K562 (cell line): Measurements from ENCODE around the gene OXLD1. TPM values are rescaled to one million over a fixed set of nuclear protein-coding genes. Genes with fewer than 3 reads are reported as not detected.
A peak's percentile ranks its signal among the peaks of the same experiment; 100 is the strongest.

Experiments
- CSDE1 ChIP-seq, 2 experiments: fragments of 450-650 bp; IDR thresholded peaks; 2 replicates each; pipeline ENCODE4 v1.6.1; 2016; ENCODE audit warnings: mild to moderate bottlenecking in 1 of 2
- FOXA3 ChIP-seq, 2 experiments: fragments of 450-650 bp in 1 of 2; sonication (generic) in 1 of 2; formaldehyde crosslinking; IDR thresholded peaks in 1 of 2; conservative IDR thresholded peaks in 1 of 2; 2 replicates each; pipeline versions ENCODE4 v1.4.0 to v1.8.0; 2020 to 2022; ENCODE audit warnings: mild to moderate bottlenecking in 2 of 2, missing genetic modification reagents in 1 of 2
- HCFC1 ChIP-seq: IDR thresholded peaks from 2 replicates; pipeline ENCODE4 v1.6.1; 2012; ENCODE audit warnings: low read depth, low read length, improper control_type of control experiment
- HNRNPL ChIP-seq: fragments of 200-400 bp; formaldehyde crosslinking; IDR thresholded peaks from 2 replicates; pipeline ENCODE4 v1.6.1; 2017; ENCODE audit warnings: low read depth, mild to moderate bottlenecking, low read length
- ILF3 ChIP-seq: fragments of 450-650 bp; IDR thresholded peaks from 2 replicates; pipeline ENCODE4 v1.6.1; 2018; ENCODE audit warnings: antibody characterized with exemption, mild to moderate bottlenecking, moderate library complexity, borderline replicate concordance
- JUNB ChIP-seq: fragments of 450-650 bp; formaldehyde crosslinking; conservative IDR thresholded peaks from 2 replicates; pipeline ENCODE4 v1.4.0; 2020; ENCODE audit warnings: mild to moderate bottlenecking
- JUND ChIP-seq, 2 experiments: IDR thresholded peaks; 2 replicates in 1 of 2; 3 replicates in 1 of 2; pipeline ENCODE4 v1.6.1; 2011; ENCODE audit warnings: borderline replicate concordance in 2 of 2, low read depth in 2 of 2, low read length in 2 of 2, improper control_type of control experiment in 1 of 2, missing biosample characterization in 1 of 2, missing genetic modification characterization in 1 of 2, missing genetic modification reagents in 1 of 2
- MYNN ChIP-seq, 2 experiments: sonication (generic); formaldehyde crosslinking in 1 of 2; IDR thresholded peaks; 2 replicates each; pipeline versions ENCODE4 v1.5.0 to v1.6.1; 2016 to 2020; ENCODE audit warnings: antibody characterized with exemption in 1 of 2, missing genetic modification reagents in 1 of 2
- NCOA4 ChIP-seq: fragments of 450-650 bp; IDR thresholded peaks from 2 replicates; pipeline ENCODE4 v1.6.1; 2018; ENCODE audit warnings: mild to moderate bottlenecking; ENCODE audit not compliant: partially characterized antibody
- PHB ChIP-seq: fragments of 250-450 bp; sonication (Bioruptor Pico); IDR thresholded peaks from 2 replicates; pipeline ENCODE4 v1.5.0; 2021
- POLR2A ChIP-seq: fragments of 450-650 bp; conservative IDR thresholded peaks from 2 replicates; pipeline ENCODE4 v1.6.1; 2016
- POLR2AphosphoS5 ChIP-seq: IDR thresholded peaks from 2 replicates; pipeline ENCODE4 v1.6.1; 2011; ENCODE audit warnings: mild to moderate bottlenecking, low read depth, low read length, moderate library complexity; ENCODE audit not compliant: control insufficient read depth, insufficient read depth
- PPARD ChIP-seq: fragments of 250-450 bp; sonication (Bioruptor Pico); IDR thresholded peaks from 2 replicates; pipeline ENCODE4 v1.8.0; 2022; ENCODE audit warnings: inconsistent platforms, mild to moderate bottlenecking, moderate library complexity
- RAD21 ChIP-seq, 2 experiments: fragments of 250-450 bp in 1 of 2; fragments of 450-650 bp in 1 of 2; sonication (Bioruptor Pico) in 1 of 2; formaldehyde crosslinking in 1 of 2; IDR thresholded peaks in 1 of 2; conservative IDR thresholded peaks in 1 of 2; 2 replicates each; pipeline versions ENCODE4 v1.4.0 to v1.8.0; 2020 to 2022; ENCODE audit warnings: mild to moderate bottlenecking in 2 of 2, moderate library complexity in 1 of 2
- TAF7 ChIP-seq: fragments of 450-650 bp; IDR thresholded peaks from 2 replicates; pipeline ENCODE4 v1.6.1; 2016; ENCODE audit warnings: missing genetic modification characterization, missing compliant biosample characterization
- XRCC5 ChIP-seq: fragments of 200-400 bp; formaldehyde crosslinking; IDR thresholded peaks from 2 replicates; pipeline ENCODE4 v1.6.1; 2017; ENCODE audit warnings: low read depth, mild to moderate bottlenecking, low read length
- ZNF24 ChIP-seq: fragments of 450-650 bp; IDR thresholded peaks from 2 replicates; pipeline ENCODE4 v1.6.1; 2016
- ZNF41 ChIP-seq: fragments of 250-450 bp; sonication (Bioruptor Pico); conservative IDR thresholded peaks from 2 replicates; pipeline ENCODE4 v1.4.0; 2020; ENCODE audit warnings: mild to moderate bottlenecking
- polyA plus RNA-seq, 8 experiments: library from polyadenylated mRNA; depleted of rRNA in 4 of 8; stranded (reverse) in 5 of 8; unstranded in 3 of 8; fragments of >200 nt; fragmentation: Nextera tagmentation in 2 of 8; fragmentation: Illumina TruSeq in 1 of 8; extraction: Ambion mirVana in 2 of 8; extraction: Trizol in 1 of 8; gene quantifications; 2 replicates each; pipeline versions ENCODE4 v1.2.1 to v1.2.3, GENCODE V29; 2011 to 2014; ENCODE audit warnings: inconsistent platforms in 1 of 8, missing spikeins in 1 of 8
- total RNA-seq, 7 experiments: library from RNA; depleted of rRNA in 6 of 7; stranded (reverse); fragments of >200 nt in 6 of 7; fragmentation: Illumina TruSeq in 2 of 7; extraction: Trizol in 2 of 7; gene quantifications; 2 replicates each; pipeline versions ENCODE4 v1.2.1 to v1.2.3, GENCODE V29; 2011 to 2021; ENCODE audit warnings: low replicate concordance in 1 of 7
- TF ChIP-seq, protein P1 (sequence below): sonication (generic); formaldehyde crosslinking; IDR thresholded peaks from 2 replicates; pipeline ENCODE4 v1.8.1; 2022; ENCODE audit warnings: missing genetic modification reagents
- TF ChIP-seq, protein P2 (sequence below): fragments of 250-450 bp; sonication (Bioruptor Pico); IDR thresholded peaks from 2 replicates; pipeline ENCODE4 v1.5.0; 2022; ENCODE audit warnings: mild to moderate bottlenecking
- TF ChIP-seq, protein P3 (sequence below), 2 experiments: fragments of 450-650 bp; conservative IDR thresholded peaks; 2 replicates each; pipeline ENCODE4 v1.6.1; 2017; ENCODE audit warnings: mild to moderate bottlenecking in 2 of 2, moderate library complexity in 2 of 2

Gene OXLD1
- total and polyA plus RNA-seq, 9 of the 15 experiments (the other 6 are each of a cell fraction or from before 2014, with no cell fraction given), result 4.4 to 115 (median 29.3) TPM

DNA sequence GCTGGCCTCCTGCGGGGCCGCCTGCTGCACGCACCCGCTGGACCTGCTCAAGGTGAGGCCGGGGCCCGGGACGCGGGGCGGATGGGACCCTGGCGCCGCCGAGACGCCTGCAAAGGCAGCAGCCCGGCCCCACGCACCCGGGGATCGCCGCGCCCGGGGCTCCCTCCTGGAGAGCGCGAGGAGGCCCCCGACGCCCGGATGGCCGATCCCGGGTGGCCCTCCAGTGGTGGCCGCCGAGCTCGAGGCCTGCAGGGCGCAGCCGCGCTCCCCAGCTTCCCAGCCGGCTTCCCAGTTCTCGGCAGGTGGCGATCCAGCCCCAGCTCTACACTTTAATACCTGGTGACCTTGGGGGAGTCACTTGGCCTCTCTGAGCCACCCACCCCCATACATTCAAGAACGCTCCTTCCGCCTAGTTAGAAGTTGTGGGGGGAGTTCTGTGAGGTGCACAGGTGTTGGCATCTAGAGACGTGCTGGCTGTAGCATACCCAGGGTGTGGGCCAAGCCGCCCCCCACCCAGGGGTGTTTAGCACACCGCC lies 46.1 kb upstream of the OXLD1 start (continued):
- TF ChIP-seq, protein P1, sequence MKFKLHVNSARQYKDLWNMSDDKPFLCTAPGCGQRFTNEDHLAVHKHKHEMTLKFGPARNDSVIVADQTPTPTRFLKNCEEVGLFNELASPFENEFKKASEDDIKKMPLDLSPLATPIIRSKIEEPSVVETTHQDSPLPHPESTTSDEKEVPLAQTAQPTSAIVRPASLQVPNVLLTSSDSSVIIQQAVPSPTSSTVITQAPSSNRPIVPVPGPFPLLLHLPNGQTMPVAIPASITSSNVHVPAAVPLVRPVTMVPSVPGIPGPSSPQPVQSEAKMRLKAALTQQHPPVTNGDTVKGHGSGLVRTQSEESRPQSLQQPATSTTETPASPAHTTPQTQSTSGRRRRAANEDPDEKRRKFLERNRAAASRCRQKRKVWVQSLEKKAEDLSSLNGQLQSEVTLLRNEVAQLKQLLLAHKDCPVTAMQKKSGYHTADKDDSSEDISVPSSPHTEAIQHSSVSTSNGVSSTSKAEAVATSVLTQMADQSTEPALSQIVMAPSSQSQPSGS (CRISPR knock-in tag), result no peak
- no peak for TF ChIP-seq TAF7
- TF ChIP-seq CSDE1 (IDR thresholded peaks at IDR 0.05), result no peak
- TF ChIP-seq POLR2A, result peak; percentile 47; the same call in 1 of the 2 replicates
- TF ChIP-seq ZNF41 (CRISPR knock-in tag), result no peak
- no peak for TF ChIP-seq POLR2AphosphoS5
- no peak for TF ChIP-seq NCOA4
- no peak for TF ChIP-seq FOXA3 (CRISPR knock-in tag; conservative IDR thresholded peaks at IDR 0.05 in 1 of 2, IDR thresholded peaks at IDR 0.05 in 1 of 2)
- TF ChIP-seq RAD21 (CRISPR knock-in tag; conservative IDR thresholded peaks at IDR 0.05 in 1 of 2, IDR thresholded peaks at IDR 0.05 in 1 of 2), result peak in 1 of 2 experiments; percentile 55; a peak in 3 of 4 replicates
- TF ChIP-seq, protein P2, sequence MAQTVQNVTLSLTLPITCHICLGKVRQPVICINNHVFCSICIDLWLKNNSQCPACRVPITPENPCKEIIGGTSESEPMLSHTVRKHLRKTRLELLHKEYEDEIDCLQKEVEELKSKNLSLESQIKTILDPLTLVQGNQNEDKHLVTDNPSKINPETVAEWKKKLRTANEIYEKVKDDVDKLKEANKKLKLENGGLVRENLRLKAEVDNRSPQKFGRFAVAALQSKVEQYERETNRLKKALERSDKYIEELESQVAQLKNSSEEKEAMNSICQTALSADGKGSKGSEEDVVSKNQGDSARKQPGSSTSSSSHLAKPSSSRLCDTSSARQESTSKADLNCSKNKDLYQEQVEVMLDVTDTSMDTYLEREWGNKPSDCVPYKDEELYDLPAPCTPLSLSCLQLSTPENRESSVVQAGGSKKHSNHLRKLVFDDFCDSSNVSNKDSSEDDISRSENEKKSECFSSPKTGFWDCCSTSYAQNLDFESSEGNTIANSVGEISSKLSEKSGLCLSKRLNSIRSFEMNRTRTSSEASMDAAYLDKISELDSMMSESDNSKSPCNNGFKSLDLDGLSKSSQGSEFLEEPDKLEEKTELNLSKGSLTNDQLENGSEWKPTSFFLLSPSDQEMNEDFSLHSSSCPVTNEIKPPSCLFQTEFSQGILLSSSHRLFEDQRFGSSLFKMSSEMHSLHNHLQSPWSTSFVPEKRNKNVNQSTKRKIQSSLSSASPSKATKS (CRISPR knock-in tag), result no peak
- TF ChIP-seq, protein P3, sequence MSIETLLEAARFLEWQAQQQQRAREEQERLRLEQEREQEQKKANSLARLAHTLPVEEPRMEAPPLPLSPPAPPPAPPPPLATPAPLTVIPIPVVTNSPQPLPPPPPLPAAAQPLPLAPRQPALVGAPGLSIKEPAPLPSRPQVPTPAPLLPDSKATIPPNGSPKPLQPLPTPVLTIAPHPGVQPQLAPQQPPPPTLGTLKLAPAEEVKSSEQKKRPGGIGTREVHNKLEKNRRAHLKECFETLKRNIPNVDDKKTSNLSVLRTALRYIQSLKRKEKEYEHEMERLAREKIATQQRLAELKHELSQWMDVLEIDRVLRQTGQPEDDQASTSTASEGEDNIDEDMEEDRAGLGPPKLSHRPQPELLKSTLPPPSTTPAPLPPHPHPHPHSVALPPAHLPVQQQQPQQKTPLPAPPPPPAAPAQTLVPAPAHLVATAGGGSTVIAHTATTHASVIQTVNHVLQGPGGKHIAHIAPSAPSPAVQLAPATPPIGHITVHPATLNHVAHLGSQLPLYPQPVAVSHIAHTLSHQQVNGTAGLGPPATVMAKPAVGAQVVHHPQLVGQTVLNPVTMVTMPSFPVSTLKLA (conservative IDR thresholded peaks at IDR 0.05), result no peak; a peak in 1 of 4 replicates
- no peak for TF ChIP-seq PPARD (CRISPR knock-in tag)
- TF ChIP-seq XRCC5, result no peak
- no peak for TF ChIP-seq JUND (IDR thresholded peaks at IDR 0.05; ENCODE audit: borderline replicate concordance, low read depth, low read length)
- TF ChIP-seq JUND (tag; IDR thresholded peaks at IDR 0.05; ENCODE audit: borderline replicate concordance, low read depth, low read length), result no peak
- no peak for TF ChIP-seq MYNN (IDR thresholded peaks at IDR 0.05)
- TF ChIP-seq MYNN (CRISPR knock-in tag; IDR thresholded peaks at IDR 0.05), result no peak
- TF ChIP-seq ZNF24, result no peak
- no peak for TF ChIP-seq JUNB (CRISPR knock-in tag)
- peak; percentile 54; the same call in 1 of the 2 replicates for TF ChIP-seq ILF3
- TF ChIP-seq HNRNPL, result no peak
- TF ChIP-seq PHB (CRISPR knock-in tag), result no peak
- TF ChIP-seq HCFC1, result peak; percentile 11; the same call in 1 of the 2 replicates
